Hepatocyte (in vitro differentiated cells): ENCODE measurements around the gene ADGRL3.

Experiments
- CTCF ChIP-seq: fragments of 200-600 bp; sonication (generic); IDR thresholded peaks from 2 replicates; pipeline ENCODE4 v1.5.1; 2016; ENCODE audit warnings: antibody characterized with exemption, mild to moderate bottlenecking; ENCODE audit not compliant: poor library complexity
- EZH2phosphoT487 ChIP-seq: fragments of 200-600 bp; sonication (generic); IDR thresholded peaks from one replicate; pipeline ENCODE4 v1.6.1; 2018; ENCODE audit warnings: antibody characterized with exemption, mild to moderate bottlenecking, low read depth, moderate library complexity; ENCODE audit not compliant: unreplicated experiment, severe bottlenecking

GRCh38 chr4:61891953-61892352 is 691.8 kb downstream of the ADGRL3 start:
- TF ChIP-seq CTCF = no peak
- TF ChIP-seq EZH2phosphoT487 = no peak
